Measurements from ENCODE around the gene TRPM2. TPM values are rescaled to one million over a fixed set of nuclear protein-coding genes. Genes with fewer than 3 reads are reported as not detected.
"Not testable (repeated sequence)": the region's sequence is repeated elsewhere in the genome, so short reads cannot be mapped to it uniquely, and the experiment has no call there.

Gene TRPM2
- total RNA-seq, 1 donor from 2014 or later, result 2.9 TPM

DNA sequence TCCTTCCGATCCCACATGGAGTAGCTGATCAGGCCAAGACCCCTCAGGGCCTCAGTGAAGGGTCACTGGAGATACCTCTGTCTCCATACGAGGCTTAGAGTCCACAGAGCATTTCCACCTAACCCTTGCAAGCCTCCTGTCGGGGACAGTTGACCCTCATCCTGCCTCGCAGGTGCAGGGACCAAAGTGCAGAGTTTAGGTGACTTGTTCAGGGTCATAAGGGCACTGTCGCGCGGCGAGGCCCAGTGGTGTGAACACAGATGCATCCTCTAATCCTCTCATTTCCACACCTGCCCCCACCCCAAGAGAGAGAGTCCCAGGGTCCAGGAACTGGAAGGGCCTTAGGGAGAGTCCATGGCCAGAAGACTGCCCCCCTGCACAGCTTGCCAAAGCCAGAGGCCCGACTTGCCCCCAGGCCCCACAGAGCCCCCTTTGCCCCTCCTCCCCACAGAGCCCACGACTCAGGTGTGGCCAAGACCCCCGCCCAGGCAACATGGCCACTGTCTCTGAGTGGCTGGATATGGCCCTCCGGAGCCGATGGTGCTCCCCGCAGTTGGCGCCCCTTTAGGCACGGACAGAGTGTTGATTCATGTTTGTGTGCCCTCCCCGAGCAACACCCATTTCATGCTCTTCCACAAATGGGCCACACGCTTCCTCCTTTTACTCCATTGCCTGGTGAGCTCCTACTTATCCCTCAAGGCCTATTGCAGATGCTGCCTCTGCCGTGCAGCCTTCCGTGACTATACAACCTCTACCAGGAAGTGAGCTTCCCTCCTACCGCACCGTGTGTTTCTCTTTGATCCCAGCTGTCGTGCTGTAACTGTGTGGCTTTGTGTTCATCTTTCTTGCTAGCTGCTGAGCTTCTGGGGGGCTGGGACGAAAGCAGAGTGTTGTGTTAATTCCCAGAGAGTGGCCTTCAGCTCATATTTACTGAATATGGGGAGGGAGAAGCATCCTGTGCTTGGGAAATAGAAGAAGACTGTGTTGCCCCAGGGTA lies 1.7 kb downstream of the TRPM2 start:
- no peak for DNase-seq (ENCODE audit: low spot score)

DNA sequence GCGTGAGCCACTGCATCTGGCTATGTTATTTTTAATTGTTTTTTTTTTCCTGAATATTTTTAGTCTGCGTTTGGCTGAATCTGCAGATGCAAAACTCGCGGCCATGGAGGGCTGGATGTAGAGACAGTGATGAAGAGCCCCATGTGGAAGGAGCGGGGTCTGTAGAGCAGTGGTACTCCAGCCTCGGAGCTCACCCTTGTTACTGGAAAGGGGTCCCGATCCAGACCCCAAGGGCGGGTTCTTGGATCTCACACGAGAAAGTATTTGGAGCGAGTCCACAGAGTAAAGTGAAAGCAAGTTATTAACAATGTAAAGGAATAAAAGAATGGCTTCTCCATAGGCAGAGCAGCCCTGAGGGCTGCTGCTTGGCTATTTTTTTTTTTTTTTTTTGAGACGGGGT lies 2.7 kb downstream of the TRPM2 start:
- DNase-seq (ENCODE audit: low spot score), result no peak

GRCh38 chr21:44356636-44357035 lies 3.2 kb downstream of the TRPM2 start:
- no peak for DNase-seq (ENCODE audit: low spot score)

GRCh38 chr21:44357064-44357837 lies 3.8 kb downstream of the TRPM2 start:
- no peak for DNase-seq (ENCODE audit: low spot score)

GRCh38 chr21:44359396-44359795 lies 6.0 kb downstream of the TRPM2 start:
- no peak for DNase-seq (ENCODE audit: low spot score)

GRCh38 chr21:44360159-44360558 lies 6.7 kb downstream of the TRPM2 start:
- no peak for DNase-seq (ENCODE audit: low spot score)

GRCh38 chr21:44361903-44362302 lies 8.5 kb downstream of the TRPM2 start:
- DNase-seq (ENCODE audit: low spot score), result not testable (repeated sequence)

- no peak for DNase-seq (ENCODE audit: low spot score)
Measured at GRCh38 chr21:44363278-44363677, 9.9 kb downstream of the TRPM2 start.

- no peak for DNase-seq (ENCODE audit: low spot score)
Measured at GRCh38 chr21:44364151-44365053, 11.0 kb downstream of the TRPM2 start.

DNA sequence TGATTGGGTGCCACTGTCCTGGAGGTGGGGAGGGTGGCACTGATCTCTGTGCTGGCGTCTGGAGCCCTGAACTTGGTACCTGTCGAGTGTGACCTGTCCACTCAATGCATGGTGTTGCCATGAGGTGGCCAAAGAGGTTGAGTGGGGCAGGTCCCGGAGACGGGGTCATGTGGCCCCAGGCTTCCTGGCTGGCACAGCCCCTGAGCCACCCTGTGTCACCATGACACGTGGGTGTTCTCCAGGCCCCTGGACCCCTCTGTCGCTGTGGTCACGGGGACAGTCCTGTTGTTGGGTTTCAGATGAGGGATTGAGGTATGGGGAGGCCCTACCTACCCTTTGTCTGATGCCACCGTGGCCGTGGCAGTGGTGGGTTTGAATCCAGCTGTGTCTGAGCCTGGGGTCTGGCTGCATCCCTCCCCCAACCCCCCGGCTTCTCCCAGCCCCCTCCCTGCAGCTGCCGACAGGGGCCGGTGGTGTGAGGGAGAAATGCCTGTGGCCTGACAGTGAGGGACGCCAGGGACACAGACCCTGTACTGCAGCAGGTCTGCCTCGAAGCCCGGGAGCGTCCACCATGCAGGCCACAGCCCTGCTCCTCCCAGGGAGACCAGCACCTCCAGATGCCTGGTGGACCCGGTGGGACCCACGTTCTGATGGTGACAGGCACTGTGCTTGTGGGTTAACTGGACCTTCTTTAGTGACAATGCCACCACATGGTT lies 12.0 kb downstream of the TRPM2 start:
- no peak for DNase-seq (ENCODE audit: low spot score)

GRCh38 chr21:44365967-44366585 lies 12.7 kb downstream of the TRPM2 start:
- DNase-seq (ENCODE audit: low spot score), result no peak

DNA sequence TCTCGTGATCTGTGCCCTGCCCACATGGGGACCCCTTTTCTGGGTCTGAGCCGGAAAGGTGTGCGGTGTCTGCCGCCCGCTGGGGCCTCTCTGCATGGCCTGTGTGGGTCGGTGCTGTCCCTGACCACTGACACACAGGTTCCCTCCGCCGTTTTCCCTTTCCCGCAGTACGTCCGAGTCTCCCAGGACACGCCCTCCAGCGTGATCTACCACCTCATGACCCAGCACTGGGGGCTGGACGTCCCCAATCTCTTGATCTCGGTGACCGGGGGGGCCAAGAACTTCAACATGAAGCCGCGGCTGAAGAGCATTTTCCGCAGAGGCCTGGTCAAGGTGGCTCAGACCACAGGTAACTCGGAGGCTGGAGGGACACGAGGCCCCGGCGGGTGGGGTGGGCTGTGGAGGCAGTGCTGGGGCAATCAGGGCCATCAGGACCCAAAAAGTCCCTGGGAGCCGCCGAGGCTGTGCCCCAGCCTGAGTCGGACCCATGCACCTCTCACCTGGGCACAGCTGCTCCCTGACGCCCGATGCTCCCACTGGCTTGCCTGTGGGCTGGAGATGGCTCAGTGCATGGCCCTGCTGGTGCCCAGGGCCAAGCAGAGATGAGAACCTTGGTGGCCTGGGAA lies 13.3 kb downstream of the TRPM2 start:
- no peak for DNase-seq (ENCODE audit: low spot score)

GRCh38 chr21:44368711-44369446 lies 15.5 kb downstream of the TRPM2 start:
- DNase-seq (ENCODE audit: low spot score), result no peak

DNA sequence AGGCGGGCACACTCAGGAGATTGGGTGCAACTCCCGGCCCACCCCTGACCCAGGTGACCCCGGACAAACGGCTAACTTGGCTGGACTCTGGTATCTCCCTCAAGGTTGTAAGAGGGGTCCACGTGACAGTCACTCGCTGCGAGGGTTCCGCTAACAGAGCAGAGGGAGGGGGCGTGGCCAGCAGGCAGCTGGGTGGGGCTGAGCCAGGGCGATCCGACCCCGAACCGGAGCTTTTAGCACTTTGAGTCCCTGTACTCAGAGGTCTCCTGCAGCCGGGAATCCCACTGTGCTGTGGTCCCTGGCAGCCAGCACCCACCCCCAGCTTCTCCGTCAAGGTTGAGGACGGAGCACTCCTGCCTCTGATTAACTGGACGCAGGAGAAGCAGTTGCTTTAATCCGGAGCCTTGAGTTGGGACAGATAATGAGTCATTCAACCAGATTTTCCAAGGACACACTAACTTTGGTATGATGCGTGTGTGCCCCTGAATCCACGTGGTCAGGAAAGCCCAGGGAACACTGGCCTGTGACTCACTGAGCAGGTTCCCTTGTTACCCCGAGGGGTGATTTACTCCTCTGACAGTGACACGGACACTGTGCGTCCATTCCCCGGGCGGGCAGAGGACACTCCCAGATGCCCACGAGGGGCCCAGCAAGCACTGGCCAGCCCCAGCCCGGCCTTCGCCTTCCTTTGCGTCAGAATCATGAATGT lies 16.8 kb downstream of the TRPM2 start:
- no peak for DNase-seq (ENCODE audit: low spot score)

DNA sequence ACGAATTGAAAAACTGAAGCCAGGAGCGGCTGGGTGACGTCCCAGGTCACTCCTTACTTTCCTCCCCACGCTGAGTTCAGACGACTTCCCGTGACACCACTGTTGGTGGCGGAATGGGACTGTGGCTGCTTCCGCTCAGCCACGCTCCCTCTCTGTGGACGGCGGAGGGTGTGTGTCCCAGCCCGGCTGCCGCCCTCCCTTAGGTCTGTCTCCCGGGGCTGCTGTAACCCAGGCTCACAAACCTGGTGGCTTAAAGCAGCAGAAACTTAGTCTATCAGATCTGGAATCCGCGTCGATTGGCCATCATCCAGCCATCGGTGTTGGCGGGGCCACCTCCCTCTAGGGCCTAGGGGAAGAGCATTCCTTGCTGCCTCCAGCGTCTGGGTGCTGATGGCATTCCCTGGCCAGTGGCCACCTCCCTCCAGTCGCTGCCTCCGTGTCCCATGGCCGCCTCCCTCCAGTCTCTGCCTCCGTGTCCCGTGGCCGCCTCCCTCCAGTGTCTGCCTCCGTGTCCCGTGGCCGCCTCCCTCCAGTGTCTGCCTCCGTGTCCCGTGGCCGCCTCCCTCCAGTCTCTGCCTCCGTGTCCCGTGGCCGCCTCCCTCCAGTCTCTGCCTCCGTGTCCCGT lies 17.5 kb downstream of the TRPM2 start:
- no peak for DNase-seq (ENCODE audit: low spot score)

DNA sequence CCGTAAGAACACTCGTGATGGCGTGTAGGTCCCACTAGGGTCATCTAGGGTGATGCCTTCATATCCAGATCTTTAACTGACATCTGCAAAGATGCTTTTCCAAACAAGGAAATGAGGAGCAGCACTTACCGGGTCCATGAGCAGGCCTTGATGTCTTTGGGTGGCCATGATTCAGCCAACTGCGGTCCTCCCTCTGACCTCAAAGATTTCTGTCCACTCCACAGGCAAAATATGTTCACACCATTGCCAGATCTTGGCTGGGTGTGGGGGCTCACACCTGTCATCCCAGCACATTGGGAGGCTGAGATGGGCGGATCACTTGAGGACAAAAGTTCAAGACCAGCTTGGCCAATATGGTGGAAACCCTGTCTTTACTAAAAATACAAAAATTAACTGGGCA lies 18.2 kb downstream of the TRPM2 start:
- DNase-seq (ENCODE audit: low spot score), result no peak

- no peak for DNase-seq (ENCODE audit: low spot score)
Measured at GRCh38 chr21:44372616-44373015, 19.2 kb downstream of the TRPM2 start.
